Progenitor cell of endocrine pancreas (in vitro differentiated cells): ENCODE results near the gene PRKRA. TPM values are rescaled to one million over a fixed set of nuclear protein-coding genes. Genes with fewer than 3 reads are reported as not detected.

Source experiments
- DNase-seq: peaks from one replicate; pipeline ENCODE4 v3.0.0; 2021; ENCODE audit warnings: low spot score; ENCODE audit not compliant: unreplicated experiment
- H3K27ac Mint-ChIP-seq: 2 replicates; pipeline ENCODE4 v1.8.0; 2021; ENCODE audit warnings: mild to moderate bottlenecking, moderate library complexity, mixed read lengths
- H3K27me3 Mint-ChIP-seq: 2 replicates; pipeline ENCODE4 v1.8.0; 2021; ENCODE audit warnings: mixed read lengths
- H3K36me3 Mint-ChIP-seq: 2 replicates; pipeline ENCODE4 v1.8.0; 2022; ENCODE audit warnings: mixed read lengths; ENCODE audit not compliant: insufficient read depth
- H3K4me1 Mint-ChIP-seq: 2 replicates; pipeline ENCODE4 v1.8.0; 2021; ENCODE audit warnings: low read depth, mixed read lengths
- H3K4me3 Mint-ChIP-seq: 2 replicates; pipeline ENCODE4 v1.8.0; 2021; ENCODE audit warnings: low read depth, mild to moderate bottlenecking, moderate library complexity, mixed read lengths
- H3K9me3 Mint-ChIP-seq: 2 replicates; pipeline ENCODE4 v1.8.0; 2021; ENCODE audit warnings: low read depth, mixed read lengths
- CTCF ChIP-seq: fragments of 200-600 bp; sonication (generic); IDR thresholded peaks from one replicate; pipeline ENCODE4 v1.5.0; 2021; ENCODE audit warnings: antibody characterized with exemption, mild to moderate bottlenecking; ENCODE audit not compliant: unreplicated experiment
- total RNA-seq: library from RNA; stranded (reverse); gene quantifications from 2 replicates; pipeline ENCODE4 v1.2.1, GENCODE V29; 2021

Gene PRKRA
- total RNA-seq, 1 donor from 2014 or later: 92.1 TPM

- Mint-ChIP-seq H3K4me1 (peaks cover 18% of the 10 kb centered on the region), H3K36me3 (no peaks in the 10 kb centered on the region), H3K27me3 (no peaks in the 10 kb centered on the region), H3K4me3 (peak overlapping the region; percentile 88), H3K27ac (peak overlapping the region; percentile 99), H3K9me3 (no peaks in the 10 kb centered on the region)
- no peak for DNase-seq
- TF ChIP-seq CTCF: no peak
Observed at GRCh38 chr2:178479275-178479616, 28.3 kb upstream of the PRKRA start.

- TF ChIP-seq CTCF: peak; percentile 65
- peak within 1 kb of the TSS; percentile 99 for H3K27ac Mint-ChIP-seq
- H3K9me3 Mint-ChIP-seq: no peaks in the 10 kb centered on the region
- peak; percentile 64 for DNase-seq
- H3K27me3 Mint-ChIP-seq: no peaks in the 10 kb centered on the region
- H3K4me1 Mint-ChIP-seq: peaks cover 17% of the 10 kb centered on the region
- H3K4me3 Mint-ChIP-seq: peak within 1 kb of the TSS; percentile 88
- H3K36me3 Mint-ChIP-seq: no peaks in the 10 kb centered on the region
Observed at GRCh38 chr2:178478439-178479274, 27.7 kb upstream of the PRKRA start, which contains the start of gene FKBP7. TSS of gene FKBP7 (minus strand) at chr2:178478600. CDS start at chr2:178478499, 101 bp downstream.

- H3K9me3 Mint-ChIP-seq: no peaks in the 10 kb centered on the region
- H3K36me3 Mint-ChIP-seq: no peaks in the 10 kb centered on the region
- peaks cover 19% of the 10 kb centered on the region for H3K4me1 Mint-ChIP-seq
- peak overlapping the region; percentile 99 for H3K27ac Mint-ChIP-seq
- TF ChIP-seq CTCF: no peak
- no peaks in the 10 kb centered on the region for H3K27me3 Mint-ChIP-seq
- no peak for DNase-seq
- H3K4me3 Mint-ChIP-seq: peak overlapping the region; percentile 88
Observed at GRCh38 chr2:178478130-178478438, 27.1 kb upstream of the PRKRA start.

- no peaks in the 10 kb centered on the region for H3K36me3 Mint-ChIP-seq
- H3K9me3 Mint-ChIP-seq: no peaks in the 10 kb centered on the region
- no peaks in the 10 kb centered on the region for H3K27me3 Mint-ChIP-seq
- TF ChIP-seq CTCF: no peak
- no peak for DNase-seq
- peaks cover 15% of the 10 kb centered on the region for H3K4me1 Mint-ChIP-seq
- peak overlapping the region; percentile 99 for H3K27ac Mint-ChIP-seq
- peak overlapping the region; percentile 88 for H3K4me3 Mint-ChIP-seq
Observed at GRCh38 chr2:178477443-178478129, 26.6 kb upstream of the PRKRA start.

GRCh38 chr2:178476477-178476876 lies 25.5 kb upstream of the PRKRA start:
- H3K36me3 Mint-ChIP-seq: no peaks in the 10 kb centered on the region
- H3K4me1 Mint-ChIP-seq: peaks cover 5% of the 10 kb centered on the region
- H3K9me3 Mint-ChIP-seq: no peaks in the 10 kb centered on the region
- TF ChIP-seq CTCF: no peak
- peak overlapping the region; percentile 53 for H3K4me3 Mint-ChIP-seq
- no peak overlapping the region for H3K27ac Mint-ChIP-seq
- no peak for DNase-seq
- H3K27me3 Mint-ChIP-seq: no peaks in the 10 kb centered on the region
